ENCODE results near the gene SLC4A5.
A peak's percentile ranks its signal among the peaks of the same experiment; 100 is the strongest.
"Not testable (repeated sequence)": the region's sequence is repeated elsewhere in the genome, so short reads cannot be mapped to it uniquely, and the experiment has no call there.

The SLC4A5 gene

DNA sequence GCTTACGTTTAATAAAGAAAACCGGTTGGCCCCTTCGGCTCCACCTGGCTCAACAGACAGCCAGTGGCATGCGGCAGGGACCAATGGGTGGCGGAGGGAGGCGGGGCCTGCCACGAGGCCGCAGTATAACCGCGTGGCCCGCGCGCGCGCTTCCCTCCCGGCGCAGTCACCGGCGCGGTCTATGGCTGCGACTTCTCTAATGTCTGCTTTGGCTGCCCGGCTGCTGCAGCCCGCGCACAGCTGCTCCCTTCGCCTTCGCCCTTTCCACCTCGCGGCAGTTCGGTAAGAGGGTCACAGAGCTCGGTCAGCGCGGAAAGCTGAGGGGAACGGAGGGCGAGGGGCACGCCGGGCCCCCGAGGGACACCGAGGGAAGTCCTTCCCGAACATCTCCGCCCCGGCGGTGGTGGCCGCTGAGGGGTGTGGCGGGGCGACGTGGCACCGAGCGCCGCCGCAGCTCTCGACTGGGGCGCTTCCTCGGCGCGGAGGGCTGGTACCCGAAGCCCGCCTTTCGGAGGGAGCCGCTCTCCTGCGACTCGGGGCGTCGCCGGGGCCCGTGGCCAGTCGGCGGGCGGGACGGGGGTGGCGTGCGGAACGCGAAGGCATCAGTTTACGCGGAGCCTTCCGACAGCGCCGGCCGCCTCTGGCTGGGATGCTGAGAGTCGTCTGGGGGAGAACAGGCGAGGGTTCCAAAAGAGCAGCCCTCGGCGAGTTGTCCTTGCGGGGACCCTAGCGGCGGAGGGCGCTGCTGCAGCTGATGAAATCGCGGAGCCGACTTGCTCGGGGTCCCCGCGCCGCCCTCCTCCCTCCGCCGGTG lies 144.5 kb downstream of the SLC4A5 start, which contains the start of gene MTHFD2:
MTHFD2 (plus strand) TSS at position 155 of the 814 bp plus-strand sequence; CDS start at position 182, 27 bp downstream.
- DNase-seq (ENCODE audit: low read depth in 2 of 2): peak; percentile 88 to 89

DNA sequence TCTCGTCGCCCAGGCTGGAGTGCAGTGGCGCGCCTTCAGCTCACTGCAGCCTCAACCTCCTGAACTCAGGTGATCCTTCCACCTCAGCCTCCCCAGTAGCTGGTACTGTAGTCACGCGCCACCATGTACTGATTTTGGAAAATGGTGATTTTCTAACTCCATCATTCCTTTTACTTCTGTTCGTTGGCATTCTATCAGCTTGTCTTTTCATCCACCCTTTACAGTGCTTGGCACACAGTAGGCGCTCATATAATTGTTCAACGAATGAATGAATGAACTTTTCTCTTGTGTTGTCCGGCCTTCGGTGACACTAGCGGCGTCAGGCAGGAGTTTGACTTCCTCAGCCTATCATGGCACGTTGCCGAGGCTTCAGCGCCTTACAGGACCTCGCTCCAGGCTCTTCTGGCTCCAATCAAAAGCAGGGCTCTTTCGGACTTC lies 145.2 kb downstream of the SLC4A5 start:
- no peak for DNase-seq (ENCODE audit: low read depth in 2 of 2)

DNA sequence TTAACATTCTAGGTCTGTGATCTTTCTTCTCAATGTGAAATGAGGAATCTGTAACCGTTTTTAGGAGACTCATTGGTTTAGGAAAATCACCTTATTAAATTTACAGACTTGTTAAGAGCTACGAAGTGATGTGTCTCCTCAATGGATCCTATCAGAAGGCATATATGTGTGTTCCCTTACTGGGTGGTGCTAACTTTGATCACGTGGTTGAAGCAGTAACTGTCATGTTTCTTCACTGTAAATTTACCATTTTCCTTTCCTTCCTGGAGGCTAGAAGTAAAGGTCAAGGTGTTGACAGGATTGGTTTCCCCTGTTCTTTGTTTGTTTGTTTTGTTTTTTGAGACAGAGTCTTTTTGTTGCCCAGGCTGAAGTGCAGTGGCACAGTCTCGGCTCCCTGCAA lies 146.2 kb downstream of the SLC4A5 start:
- no peak for DNase-seq (ENCODE audit: low read depth in 2 of 2)

GRCh38 chr2:74194799-74195198 lies 148.4 kb downstream of the SLC4A5 start:
- DNase-seq (ENCODE audit: low read depth in 2 of 2): no peak

DNA sequence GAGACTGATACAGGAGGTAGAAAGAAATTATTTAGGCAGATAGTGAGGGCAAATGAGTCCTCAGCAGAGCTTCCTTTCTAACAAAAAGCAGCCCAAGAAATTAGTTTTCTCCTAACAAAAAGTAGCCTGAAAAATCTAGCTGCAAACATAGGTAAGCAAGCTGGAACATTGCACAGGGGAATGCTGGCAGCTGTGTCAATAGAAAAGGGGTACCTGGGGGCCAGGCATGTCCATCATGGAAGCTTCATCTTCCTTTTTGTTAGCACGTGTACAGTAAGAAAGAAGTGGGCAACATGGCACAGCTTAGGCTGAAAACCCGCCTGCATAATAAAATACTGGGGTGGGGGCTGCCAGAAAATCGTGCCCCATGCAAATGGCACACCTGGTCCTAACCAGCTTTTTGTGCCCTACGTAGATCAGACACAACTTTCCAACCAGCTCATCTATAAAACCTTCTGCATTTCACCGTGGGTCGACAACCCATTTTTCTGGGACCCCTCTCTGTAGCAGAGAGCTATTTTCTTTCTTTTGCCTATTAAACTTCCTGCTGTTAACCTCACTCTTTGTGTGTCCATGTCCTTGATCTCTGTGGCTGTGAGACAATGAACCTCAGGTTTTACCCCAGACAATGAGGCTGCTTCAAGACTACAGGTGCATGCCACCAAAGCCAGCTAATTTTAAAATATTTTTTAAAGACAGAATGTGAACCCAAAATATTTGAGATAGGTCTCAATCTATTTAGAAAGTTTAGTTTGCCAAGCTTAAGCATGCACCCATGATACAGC lies 151.4 kb downstream of the SLC4A5 start:
- DNase-seq (ENCODE audit: low read depth in 2 of 2): no peak

GRCh38 chr2:74188696-74189095 lies 154.5 kb downstream of the SLC4A5 start:
- no peak for DNase-seq (ENCODE audit: low read depth in 2 of 2)

- no peak for DNase-seq (ENCODE audit: low read depth in 2 of 2)
These were observed 155.1 kb downstream of the SLC4A5 start for GRCh38 chr2:74188018-74188601.

GRCh38 chr2:74186706-74187105 lies 156.5 kb downstream of the SLC4A5 start:
- not testable (repeated sequence) for DNase-seq (ENCODE audit: low read depth in 2 of 2)

GRCh38 chr2:74186038-74186437 lies 157.2 kb downstream of the SLC4A5 start:
- peak in 1 of 2 donors; percentile 24 for DNase-seq (ENCODE audit: low read depth in 2 of 2)

- DNase-seq (ENCODE audit: low read depth in 2 of 2): no peak
These were observed 159.3 kb downstream of the SLC4A5 start for GRCh38 chr2:74183878-74184277.

- DNase-seq (ENCODE audit: low read depth in 2 of 2): no peak
These were observed 161.5 kb downstream of the SLC4A5 start for GRCh38 chr2:74181739-74182138.

DNA sequence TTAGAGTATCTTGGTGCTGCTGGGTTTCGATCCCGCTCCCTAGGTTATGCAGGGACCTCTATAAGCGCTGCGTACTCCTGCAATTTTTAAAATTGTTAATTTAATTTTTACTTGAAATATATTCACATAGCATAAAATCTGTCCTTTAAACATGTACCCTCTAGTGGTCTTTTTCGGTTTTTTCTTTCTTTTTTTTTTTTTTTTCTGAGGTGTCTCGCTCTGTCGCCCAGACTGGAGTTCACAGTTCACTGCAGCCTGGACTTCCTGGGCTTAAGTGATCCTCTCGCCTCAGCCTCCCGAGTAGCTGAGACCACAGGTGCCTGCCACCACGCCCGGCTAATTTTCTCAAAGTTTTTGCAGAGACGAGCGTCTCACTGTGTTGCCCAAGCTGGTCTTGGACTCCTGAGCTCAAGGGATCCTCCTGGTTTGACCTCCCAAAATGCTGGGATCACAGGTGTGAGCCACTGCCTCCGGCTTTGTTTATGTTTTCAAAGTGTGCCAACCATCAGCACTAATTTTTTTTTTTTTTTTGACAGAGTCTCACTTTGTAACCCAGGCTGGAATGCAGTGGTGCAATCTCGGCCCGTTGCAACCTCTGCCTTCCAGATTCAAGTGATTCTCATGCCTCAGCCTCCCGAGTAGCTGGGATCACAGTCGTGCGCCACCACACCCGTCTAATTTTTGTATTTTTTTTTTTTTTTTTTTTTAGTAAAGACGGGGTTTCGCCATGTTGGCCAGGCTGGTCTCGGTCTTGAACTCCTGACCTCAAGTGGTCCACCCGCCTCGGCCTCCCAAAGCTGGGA lies 164.0 kb downstream of the SLC4A5 start:
- no peak for DNase-seq (ENCODE audit: low read depth in 2 of 2)

DNA sequence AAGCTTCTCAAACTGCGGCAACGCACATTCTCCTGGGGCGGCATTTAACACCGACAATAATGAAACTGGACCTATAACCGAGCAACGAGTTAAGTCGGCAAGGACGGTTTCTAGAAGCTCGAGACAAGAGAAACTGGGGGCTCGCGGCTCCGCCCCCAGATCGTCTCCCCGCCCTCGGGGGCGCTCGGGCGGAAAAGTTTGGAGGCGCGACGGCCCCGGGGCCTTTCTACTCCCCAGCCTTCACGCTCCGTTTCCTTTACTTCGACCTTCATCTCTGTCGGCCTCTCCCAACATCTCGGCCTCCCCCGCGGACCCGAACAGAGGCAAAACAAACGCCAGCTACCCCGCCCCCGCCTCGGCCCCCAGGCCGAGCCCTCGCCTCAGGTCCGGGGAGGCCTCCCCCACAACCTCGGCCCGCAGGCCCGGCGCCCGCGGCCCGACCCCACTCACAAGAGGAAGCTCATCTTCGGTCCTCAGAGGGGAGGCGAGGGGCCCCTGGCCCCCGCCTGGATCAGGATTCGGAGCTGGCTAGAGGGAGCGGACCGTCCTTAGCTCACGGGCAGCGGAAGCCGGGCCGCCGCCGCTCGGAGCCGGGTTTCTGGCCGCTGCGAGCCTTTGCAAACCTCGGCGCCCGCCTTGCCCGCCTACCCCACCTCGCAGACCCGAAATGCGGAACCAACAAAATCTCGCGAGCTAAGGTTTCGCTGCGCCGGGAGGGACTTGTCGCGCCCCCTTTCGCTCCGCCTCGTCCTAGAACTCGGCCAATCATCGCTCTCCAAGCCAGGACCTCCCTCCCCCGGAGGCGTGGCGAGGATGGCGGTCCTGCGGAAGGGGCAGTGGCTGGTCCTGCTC lies 164.8 kb downstream of the SLC4A5 start, which contains the start of gene MOB1A:
MOB1A (minus strand) TSS at position 669 of the 852 bp plus-strand sequence; CDS start at position 464, 205 bp downstream.
- DNase-seq (ENCODE audit: low read depth in 2 of 2): peak; percentile 94 to 97

GRCh38 chr2:74177696-74178095 lies 165.5 kb downstream of the SLC4A5 start:
- no peak for DNase-seq (ENCODE audit: low read depth in 2 of 2)

- DNase-seq (ENCODE audit: low read depth in 2 of 2): no peak
These were observed 168.3 kb downstream of the SLC4A5 start for GRCh38 chr2:74174909-74175308.

DNA sequence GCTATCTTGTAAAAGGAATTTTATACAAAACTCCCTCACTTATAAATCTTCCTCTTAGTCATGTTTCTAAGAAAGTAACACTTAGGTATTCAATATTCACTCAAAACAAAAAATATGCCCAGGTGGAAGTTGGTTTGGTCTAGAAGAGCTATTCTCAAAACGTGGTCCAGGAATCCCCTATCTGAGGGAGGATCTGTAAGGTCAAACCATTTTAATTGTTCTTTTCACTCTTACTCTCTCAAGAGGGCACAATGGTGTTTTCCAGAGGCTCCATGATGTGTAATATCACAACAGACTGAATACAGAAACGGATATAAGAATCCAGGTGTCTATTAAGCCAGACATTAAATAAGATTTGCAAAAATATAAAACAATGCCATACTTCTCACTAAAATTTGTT lies 174.5 kb downstream of the SLC4A5 start:
- no peak for DNase-seq (ENCODE audit: low read depth in 2 of 2)
